GM21515 (cell line): ENCODE results near the gene CXCL13.
"Not testable (repeated sequence)": the region's sequence is repeated elsewhere in the genome, so short reads cannot be mapped to it uniquely, and the experiment has no call there.

ENCODE experiments used
- ATAC-seq: cut with Tn5 transposase; IDR thresholded peaks from one replicate; pipeline ENCODE4 v1.9.1; 2021; ENCODE audit not compliant: unreplicated experiment

CXCL13 gene

DNA sequence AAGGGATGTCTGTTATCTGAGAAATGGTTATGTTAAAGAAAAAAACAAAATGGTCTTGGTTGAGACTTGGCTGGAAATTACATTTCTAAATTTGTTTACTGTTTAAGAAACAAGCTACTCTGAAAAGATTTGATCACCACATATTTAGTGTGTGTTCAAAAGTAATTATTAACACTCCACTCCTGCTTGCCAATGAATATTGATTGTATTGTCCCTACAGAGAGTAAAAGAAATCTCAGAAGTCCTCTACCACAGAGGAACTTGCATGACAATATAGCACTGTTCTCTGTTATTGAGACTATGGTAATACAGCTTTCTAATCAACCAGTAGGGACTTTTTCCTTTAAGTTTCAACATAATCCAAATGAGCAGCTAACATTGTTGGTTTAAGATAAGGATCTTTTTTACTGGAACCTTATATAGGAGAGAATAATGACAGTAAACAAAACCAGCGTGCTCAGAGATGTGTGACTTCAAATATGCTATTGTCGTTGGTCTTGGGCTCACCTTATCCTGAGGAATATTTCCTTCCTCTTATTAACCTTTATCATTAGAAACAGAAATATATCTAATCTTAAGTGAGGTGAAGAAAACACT is 47.6 kb downstream of the CXCL13 start:
- no peak for ATAC-seq

- not testable (repeated sequence) for ATAC-seq
Measured at GRCh38 chr4:77660318-77660717, 54.7 kb downstream of the CXCL13 start.
